ENCODE data around the gene UNC5C. TPM values are rescaled to one million over a fixed set of nuclear protein-coding genes. Genes with fewer than 3 reads are reported as not detected.

Gene UNC5C
- total RNA-seq, 1 donor from 2014 or later = 0.39 TPM

DNA sequence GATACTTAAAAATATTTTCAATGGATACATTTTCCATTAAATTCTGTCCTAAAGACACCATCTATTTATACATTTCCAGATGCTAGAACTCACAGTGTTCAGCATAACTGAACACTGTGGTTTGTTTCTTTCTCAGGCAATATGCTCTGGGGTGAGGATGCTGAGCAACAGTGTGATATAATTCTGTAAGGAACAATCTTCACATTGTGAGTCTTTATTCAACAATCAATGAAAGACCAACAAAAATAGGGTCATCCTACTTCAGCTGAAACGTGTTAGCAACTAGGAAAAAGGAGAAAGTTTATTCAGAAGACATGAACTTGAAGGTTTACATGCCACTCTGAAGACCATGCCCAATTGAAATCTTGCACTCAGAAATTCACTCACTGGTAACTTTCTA, 284.8 kb downstream of the UNC5C start:
- Mint-ChIP-seq H3K27ac (no peak overlapping the region), H3K36me3 (peaks cover 16% of the 10 kb centered on the region), H3K4me3 (no peak overlapping the region), H3K27me3 (ENCODE audit: insufficient read depth, low read depth) (no peaks in the 10 kb centered on the region), H3K9me3 (no peaks in the 10 kb centered on the region), H3K4me1 (peaks cover 13% of the 10 kb centered on the region)
- Histone ChIP-seq H3K79me2 (ENCODE audit: low read depth) (no peaks in the 10 kb centered on the region), H3K27me3 (no peaks in the 10 kb centered on the region), H3F3A (ENCODE audit: low read depth) (no peaks in the 10 kb centered on the region), H3K27ac (no peak overlapping the region), H4K20me1 (ENCODE audit: low read depth) (no peaks in the 10 kb centered on the region), H3K36me3 (no peaks in the 10 kb centered on the region), H2AFZ (replicated peaks) (no peak overlapping the region), H3K9ac (no peak overlapping the region), H3K9me3 (ENCODE audit: low read depth) (no peaks in the 10 kb centered on the region), H3K4me3 (no peak overlapping the region), H3K4me2 (no peak overlapping the region), H3K4me1 (peaks cover 10% of the 10 kb centered on the region)
- DNase-seq (ENCODE audit: low spot score) = no peak
- TF ChIP-seq EZH2phosphoT487 (IDR thresholded peaks at IDR 0.05) (no peak), EZH2 (IDR thresholded peaks at IDR 0.05) (no peak)
- TF ChIP-seq, protein P1, sequence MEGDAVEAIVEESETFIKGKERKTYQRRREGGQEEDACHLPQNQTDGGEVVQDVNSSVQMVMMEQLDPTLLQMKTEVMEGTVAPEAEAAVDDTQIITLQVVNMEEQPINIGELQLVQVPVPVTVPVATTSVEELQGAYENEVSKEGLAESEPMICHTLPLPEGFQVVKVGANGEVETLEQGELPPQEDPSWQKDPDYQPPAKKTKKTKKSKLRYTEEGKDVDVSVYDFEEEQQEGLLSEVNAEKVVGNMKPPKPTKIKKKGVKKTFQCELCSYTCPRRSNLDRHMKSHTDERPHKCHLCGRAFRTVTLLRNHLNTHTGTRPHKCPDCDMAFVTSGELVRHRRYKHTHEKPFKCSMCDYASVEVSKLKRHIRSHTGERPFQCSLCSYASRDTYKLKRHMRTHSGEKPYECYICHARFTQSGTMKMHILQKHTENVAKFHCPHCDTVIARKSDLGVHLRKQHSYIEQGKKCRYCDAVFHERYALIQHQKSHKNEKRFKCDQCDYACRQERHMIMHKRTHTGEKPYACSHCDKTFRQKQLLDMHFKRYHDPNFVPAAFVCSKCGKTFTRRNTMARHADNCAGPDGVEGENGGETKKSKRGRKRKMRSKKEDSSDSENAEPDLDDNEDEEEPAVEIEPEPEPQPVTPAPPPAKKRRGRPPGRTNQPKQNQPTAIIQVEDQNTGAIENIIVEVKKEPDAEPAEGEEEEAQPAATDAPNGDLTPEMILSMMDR (IDR thresholded peaks at IDR 0.05) = no peak

- H3K27me3 Mint-ChIP-seq (ENCODE audit: insufficient read depth, low read depth) = no peaks in the 10 kb centered on the region
- Histone ChIP-seq H3K79me2 (ENCODE audit: low read depth) (no peaks in the 10 kb centered on the region), H3K36me3 (no peaks in the 10 kb centered on the region), H3K4me3 (no peak overlapping the region), H3K4me2 (no peak overlapping the region), H4K20me1 (ENCODE audit: low read depth) (no peaks in the 10 kb centered on the region), H3K27ac (no peak overlapping the region), H2AFZ (replicated peaks) (no peak overlapping the region), H3K27me3 (no peaks in the 10 kb centered on the region), H3K9me3 (ENCODE audit: low read depth) (no peaks in the 10 kb centered on the region), H3K4me1 (peaks cover 10% of the 10 kb centered on the region), H3F3A (ENCODE audit: low read depth) (no peaks in the 10 kb centered on the region), H3K9ac (no peak overlapping the region)
- peaks cover 10% of the 10 kb centered on the region for H3K36me3 Mint-ChIP-seq
- H3K9me3 Mint-ChIP-seq = no peaks in the 10 kb centered on the region
- no peak overlapping the region for H3K4me3 Mint-ChIP-seq
- peaks cover 13% of the 10 kb centered on the region for H3K4me1 Mint-ChIP-seq
- no peak for DNase-seq (ENCODE audit: low spot score)
- TF ChIP-seq, protein P1 (IDR thresholded peaks at IDR 0.05) = no peak
- no peak for TF ChIP-seq EZH2phosphoT487 (IDR thresholded peaks at IDR 0.05)
- no peak for TF ChIP-seq EZH2 (IDR thresholded peaks at IDR 0.05)
- H3K27ac Mint-ChIP-seq = no peak overlapping the region
Observed at GRCh38 chr4:95263391-95263790, 285.4 kb downstream of the UNC5C start.

DNA sequence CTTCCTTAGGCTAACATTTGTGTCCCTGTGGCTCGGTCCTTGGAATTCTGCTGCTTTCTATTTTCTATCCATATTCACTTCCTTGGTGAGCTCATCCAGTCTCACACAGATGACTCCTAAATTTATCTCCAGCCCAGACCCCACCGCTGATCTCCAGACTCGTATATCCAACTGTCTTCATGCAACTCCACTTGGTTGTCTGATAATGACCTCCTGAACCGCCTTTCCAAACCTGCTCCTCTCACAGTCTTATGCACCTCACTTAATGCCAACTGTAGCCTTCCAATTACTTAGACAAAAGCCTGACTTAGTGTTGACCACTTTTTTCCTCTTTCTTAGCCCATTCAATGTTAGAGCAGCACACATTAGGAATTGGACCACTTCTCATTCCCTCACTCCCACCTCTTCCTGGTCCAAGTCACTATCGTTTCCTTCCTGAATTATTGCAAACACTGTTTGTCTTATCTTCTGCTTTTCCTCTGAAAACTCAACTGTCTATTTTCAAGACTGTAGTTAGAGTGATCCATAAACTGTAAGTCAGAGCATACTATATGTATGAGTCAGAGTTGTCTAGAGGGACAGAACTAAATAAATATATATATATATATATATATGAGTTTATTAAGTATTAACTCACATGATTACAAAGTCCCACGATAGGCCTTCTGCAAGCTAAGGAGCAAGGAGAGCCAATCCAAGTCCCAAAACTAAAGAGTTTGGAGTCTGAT, 292.5 kb downstream of the UNC5C start:
- Histone ChIP-seq H3K27ac (no peak overlapping the region), H3K9me3 (ENCODE audit: low read depth) (no peaks in the 10 kb centered on the region), H3K4me2 (no peak overlapping the region), H3K36me3 (no peaks in the 10 kb centered on the region), H3K4me3 (no peak overlapping the region), H2AFZ (replicated peaks) (peak overlapping the region; percentile 17), H3K4me1 (no peaks in the 10 kb centered on the region), H3F3A (ENCODE audit: low read depth) (no peaks in the 10 kb centered on the region), H3K79me2 (ENCODE audit: low read depth) (no peaks in the 10 kb centered on the region), H3K27me3 (no peaks in the 10 kb centered on the region), H4K20me1 (ENCODE audit: low read depth) (no peaks in the 10 kb centered on the region), H3K9ac (no peak overlapping the region)
- TF ChIP-seq EZH2phosphoT487 (IDR thresholded peaks at IDR 0.05) (no peak), EZH2 (IDR thresholded peaks at IDR 0.05) (no peak)
- TF ChIP-seq, protein P1 (IDR thresholded peaks at IDR 0.05) = no peak
- Mint-ChIP-seq H3K9me3 (no peaks in the 10 kb centered on the region), H3K4me1 (no peaks in the 10 kb centered on the region), H3K27ac (no peak overlapping the region), H3K4me3 (no peak overlapping the region), H3K36me3 (peaks cover 2% of the 10 kb centered on the region), H3K27me3 (ENCODE audit: insufficient read depth, low read depth) (no peaks in the 10 kb centered on the region)
- no peak for DNase-seq (ENCODE audit: low spot score)

Measured in neural progenitor cell (in vitro differentiated cells).